HG02759 (cell line): Measurements from ENCODE around the gene DACT2.
"Not testable (repeated sequence)": the region's sequence is repeated elsewhere in the genome, so short reads cannot be mapped to it uniquely, and the experiment has no call there.

Experiments used
- ATAC-seq: cut with Tn5 transposase; IDR thresholded peaks from one replicate; pipeline ENCODE4 v1.9.1; 2021; ENCODE audit warnings: mild to moderate bottlenecking, moderate library complexity; ENCODE audit not compliant: unreplicated experiment

Gene DACT2

DNA sequence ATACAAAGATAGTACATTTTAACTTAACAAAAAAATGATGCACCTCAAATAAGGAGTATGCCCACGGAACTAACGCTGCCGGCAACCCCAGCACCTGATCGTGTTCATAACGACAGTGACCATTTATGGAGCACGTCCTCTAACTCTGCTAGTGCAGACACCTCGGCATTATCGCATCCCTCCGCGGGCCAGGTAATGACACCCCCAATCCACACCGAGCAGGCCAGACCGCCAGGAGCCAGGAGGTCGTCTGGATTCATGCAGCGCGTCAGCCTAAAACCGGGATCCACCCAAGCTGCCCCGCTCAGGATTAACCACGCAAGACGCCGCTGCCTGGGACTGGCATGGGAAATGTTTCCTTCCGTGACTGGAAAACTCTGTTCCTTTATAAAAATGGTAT is 34.1 kb downstream of the DACT2 start:
- ATAC-seq: no peak

DNA sequence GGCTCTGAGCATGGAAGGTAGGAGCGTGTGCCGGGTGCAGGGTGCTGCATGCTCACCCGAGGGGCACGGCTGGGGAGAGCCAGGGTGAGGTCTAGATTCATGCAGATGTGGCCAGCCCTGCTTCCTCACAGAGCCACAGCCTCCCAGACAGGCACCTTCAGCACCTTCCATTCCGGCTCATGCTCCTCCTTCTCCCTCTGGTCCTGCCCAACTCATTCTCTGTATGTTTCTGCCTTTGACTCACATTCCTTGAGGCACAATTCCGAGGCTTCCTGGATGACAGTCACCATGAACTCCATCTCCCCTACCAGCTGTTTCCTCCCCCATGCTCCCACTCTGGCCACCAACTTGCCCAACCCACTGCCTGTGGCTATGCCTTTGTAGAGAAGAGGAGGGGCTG is 35.4 kb downstream of the DACT2 start:
- no peak for ATAC-seq

DNA sequence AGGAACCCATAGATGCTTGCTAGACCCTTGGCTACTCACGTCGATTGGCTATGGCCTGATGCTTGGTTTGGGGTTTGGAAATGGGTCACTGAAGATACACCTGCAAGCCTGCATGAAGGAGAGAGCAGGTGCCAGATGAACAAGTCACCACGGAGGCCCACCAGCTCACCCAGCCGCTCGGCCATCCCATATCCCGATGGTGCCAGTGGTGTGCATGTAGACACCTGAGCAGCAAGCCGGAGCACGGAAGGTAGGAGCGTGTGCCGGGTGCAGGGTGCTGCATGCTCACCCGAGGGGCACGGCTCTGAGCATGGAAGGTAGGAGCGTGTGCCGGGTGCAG is 35.9 kb downstream of the DACT2 start:
- no peak for ATAC-seq

DNA sequence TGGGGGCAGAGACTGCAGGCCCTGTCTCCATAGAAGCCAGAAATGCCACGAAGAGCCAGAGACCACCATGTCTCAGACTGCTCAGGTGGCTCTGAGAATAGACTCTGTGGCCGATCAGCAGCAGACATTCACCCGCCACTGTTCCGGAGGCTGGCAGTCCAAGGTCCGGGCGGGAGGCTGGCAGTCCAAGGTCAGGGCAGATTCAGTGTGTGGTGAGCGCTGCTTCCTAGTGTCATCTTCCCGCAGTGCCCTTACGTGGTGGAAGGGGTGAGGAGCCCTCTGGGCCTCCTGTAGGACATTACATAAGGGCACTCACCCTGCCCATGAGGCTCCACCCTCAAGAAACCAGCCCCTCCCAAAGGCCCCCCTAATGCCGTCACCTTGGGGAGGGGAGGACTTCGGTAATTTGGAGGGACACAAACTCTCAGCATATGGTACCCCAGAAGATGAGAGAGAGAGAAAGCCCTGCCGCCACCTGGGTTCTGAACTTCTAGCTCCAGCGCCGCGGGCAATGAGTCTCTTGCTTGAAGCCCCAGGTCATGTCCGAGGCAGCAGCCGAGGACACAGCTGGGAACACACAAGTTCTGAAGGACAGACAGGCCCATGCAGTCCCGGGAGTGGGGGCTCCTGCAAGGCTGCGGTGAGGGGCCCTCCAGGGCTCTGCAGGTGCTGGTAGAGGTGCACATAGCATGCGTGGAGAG is 36.4 kb downstream of the DACT2 start:
- ATAC-seq: no peak

DNA sequence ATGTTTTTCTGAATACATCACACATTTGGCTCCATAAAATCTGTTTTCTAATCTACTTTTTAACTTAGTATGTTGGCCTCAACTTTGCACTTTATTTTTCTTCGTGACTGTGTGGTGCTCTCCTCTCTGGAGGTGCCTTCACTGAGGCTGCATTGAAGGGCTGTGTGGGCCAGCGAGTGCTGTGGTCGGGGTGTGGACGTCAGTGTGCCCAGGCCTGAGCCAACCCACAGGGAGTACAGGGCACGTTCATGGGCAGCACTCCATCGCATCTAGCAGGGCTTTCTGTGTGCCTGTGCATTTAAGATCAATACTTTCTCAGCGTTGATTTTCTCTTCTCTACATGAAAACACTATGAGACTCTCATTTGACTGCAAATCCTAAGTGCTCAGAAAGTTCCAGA is 37.8 kb downstream of the DACT2 start:
- no peak for ATAC-seq

DNA sequence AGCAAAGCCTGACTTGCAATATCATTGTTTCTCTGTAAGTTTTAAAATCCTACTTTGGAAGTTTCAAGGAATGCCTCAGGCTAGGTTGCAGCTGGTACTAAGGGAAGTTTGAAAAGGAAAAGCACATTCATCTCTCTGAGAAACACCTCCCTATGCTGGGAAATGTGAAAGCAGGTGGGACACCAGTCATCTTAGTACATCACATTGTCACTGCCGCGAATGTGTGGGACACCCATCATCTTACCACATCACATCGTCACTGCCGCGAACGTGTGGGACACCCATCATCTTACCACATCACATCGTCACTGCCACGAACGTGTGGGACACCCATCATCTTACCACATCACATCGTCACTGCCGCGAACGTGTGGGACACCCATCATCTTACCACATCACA is 38.3 kb downstream of the DACT2 start:
- not testable (repeated sequence) for ATAC-seq

DNA sequence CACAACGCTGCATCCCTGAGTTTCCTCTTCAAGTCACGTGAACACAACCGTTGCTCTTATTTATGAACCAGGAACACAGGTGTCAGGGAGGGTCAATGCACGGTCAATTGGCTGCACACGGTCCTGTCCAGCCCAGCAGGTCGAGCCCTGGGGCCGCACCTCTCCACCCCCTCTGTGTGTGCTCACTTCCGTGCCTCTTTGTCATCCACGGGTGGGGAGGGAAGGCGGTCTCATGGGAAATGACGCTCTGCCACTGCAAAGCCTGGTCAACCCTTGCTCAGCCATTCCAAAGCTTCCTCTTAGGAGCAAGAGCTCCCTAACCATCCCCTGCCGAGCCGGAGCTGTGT is 38.7 kb downstream of the DACT2 start:
- no peak for ATAC-seq

DNA sequence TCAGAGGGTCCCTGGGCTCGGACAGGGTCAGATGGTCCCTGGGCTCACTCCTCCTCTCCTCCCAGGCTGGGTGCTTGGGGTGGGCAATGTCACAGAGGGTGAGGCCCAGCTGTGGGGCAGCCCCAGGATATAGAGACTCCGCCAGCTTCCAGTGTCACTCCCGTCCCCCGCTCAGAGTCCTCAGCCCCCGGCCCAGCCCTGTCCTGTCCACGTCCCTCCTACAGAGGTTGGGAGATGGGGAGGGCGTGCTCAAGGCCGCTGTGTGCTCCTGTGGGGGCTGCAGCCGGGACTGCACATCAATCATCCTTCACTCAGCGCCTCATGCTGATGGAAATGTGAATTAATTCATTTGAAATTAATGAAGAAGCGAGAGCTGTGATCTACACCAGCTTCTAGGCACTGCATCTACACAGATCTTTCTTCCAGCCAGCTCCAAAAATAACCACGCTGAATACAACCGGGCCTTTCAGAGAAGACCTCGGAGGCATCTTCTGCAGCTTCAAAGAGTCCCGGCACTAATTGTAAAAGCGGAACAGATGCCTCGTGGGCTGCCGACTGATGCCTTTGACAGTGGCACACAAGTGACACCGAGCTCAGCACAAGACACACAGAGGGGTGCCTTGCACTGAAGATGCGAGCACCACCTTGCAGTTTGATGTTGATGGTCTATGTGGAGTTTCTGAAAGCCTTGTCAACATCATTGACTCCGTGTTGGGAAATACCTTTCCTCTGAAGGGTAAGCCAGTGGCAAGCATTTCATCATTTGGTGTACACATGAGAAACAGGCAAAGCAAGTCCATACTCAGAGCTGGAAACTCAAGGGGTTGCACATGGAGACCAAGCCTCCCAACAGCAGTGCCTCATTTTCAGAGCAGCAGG is 39.3 kb downstream of the DACT2 start:
- no peak for ATAC-seq

DNA sequence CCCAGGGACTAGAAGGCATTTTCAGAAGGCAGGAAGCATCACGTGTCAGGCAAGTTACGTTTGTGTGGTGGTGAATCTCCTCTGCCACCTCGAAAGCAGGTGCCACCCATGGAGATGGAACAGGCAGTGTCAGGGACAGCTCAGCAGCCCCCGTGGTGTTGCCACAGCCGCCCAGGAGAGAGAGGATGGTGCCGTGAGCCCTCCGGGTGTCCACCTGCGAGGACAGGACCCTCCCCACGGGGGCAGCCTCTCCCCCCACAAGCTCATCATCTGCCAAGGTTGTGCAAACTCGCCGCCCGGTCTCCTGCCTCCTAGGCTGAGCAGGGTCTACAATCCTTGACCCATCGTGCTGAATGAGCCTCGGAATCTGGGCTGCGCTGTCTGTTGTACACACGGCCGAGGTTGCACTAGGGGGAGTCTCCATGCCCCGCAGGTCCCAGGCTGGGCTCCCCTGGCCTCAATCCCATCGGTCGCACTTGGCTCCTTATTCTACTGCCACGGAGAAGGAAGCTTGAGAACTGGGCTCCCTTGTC is 40.1 kb downstream of the DACT2 start:
- ATAC-seq: no peak

DNA sequence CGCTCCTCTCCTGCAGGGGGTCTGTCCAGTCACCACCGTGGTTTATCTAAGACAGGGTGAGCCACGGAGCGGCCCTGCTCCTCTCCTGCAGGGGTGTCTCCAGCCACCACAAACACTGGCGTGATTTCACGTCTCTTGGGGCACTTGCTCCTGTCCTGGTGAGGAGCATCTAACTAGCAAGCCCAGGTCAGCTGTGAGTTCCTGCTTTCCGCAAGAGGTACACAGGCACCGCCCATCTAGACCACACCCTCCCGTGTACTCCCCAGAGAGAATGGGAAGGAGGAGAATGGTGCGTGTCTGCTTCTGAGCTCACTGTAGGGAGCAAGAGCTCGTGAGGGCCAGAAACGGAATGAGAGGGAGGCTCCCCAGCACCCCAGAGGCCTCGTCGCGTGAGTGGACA is 40.7 kb downstream of the DACT2 start:
- no peak for ATAC-seq

DNA sequence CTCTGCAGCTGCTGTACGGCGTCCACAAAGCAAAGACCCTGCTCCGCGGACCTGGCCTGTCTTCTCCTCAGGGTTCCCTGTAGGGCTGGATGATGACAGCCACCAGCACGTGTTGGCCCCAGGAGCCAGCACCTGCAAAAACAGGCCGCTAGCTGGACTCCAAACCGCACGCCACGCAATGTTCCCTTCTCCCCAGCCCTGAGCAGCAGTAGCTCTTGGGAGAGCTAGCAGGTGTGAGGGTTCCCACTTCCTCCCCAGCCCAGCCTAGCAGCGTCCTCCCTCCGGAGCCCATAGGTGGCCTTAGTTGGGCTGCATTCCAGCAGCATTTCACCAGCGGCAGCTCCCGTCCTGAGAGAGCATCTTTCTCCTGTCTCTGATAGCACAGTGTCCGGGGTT is 42.3 kb downstream of the DACT2 start:
- ATAC-seq: no peak

DNA sequence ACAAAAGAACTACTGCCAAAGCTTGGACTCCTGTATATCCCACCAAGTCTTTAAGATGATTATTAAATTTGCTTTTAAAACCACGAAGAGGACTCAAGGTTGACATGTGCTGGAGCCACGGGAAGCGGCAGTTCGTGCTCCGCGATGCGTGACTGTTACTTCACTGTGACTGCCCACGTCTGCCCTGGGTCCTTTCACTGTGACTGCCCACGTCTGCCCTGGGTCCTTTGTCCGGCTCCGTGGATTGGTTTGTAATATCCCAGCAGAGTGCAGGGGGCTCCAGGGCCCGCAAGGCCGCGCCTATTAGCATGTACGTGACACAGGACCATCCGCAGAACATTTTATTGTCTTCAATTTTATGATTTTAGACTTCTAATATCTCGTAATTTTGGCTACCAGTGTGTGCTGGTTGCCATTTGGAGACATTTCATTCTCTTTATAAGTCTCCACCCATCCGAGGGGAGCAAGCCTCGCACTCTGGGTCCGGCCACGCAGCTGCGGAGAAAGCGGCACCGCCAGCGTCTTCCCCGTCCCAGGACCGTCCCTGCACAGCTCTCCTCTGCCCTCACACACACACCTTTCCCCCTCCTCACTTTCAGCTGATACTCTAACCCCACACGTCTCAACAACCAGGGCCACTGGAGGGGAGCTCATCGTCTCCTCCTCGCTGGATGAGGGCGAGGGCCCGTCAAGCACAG is 42.9 kb downstream of the DACT2 start:
- no peak for ATAC-seq

DNA sequence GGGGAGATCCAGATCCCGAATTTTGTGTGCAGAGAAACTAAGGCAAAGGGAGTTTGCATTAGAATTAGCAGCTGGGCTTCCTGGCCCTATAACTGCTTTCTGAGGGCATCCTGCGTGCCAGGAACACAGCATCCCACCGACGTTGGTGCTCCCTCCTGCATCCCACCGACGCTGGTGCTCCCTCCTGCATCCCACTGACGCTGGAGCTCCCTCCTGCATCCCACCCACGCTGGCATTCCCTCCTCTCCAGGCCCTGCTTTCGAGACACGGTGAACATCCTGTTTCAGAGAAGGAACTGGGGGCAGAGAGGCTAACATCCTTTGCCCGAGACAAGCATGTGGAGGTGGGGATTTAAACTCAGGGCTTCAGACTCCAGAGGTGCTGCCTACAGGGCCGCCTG is 44.4 kb downstream of the DACT2 start:
- no peak for ATAC-seq

DNA sequence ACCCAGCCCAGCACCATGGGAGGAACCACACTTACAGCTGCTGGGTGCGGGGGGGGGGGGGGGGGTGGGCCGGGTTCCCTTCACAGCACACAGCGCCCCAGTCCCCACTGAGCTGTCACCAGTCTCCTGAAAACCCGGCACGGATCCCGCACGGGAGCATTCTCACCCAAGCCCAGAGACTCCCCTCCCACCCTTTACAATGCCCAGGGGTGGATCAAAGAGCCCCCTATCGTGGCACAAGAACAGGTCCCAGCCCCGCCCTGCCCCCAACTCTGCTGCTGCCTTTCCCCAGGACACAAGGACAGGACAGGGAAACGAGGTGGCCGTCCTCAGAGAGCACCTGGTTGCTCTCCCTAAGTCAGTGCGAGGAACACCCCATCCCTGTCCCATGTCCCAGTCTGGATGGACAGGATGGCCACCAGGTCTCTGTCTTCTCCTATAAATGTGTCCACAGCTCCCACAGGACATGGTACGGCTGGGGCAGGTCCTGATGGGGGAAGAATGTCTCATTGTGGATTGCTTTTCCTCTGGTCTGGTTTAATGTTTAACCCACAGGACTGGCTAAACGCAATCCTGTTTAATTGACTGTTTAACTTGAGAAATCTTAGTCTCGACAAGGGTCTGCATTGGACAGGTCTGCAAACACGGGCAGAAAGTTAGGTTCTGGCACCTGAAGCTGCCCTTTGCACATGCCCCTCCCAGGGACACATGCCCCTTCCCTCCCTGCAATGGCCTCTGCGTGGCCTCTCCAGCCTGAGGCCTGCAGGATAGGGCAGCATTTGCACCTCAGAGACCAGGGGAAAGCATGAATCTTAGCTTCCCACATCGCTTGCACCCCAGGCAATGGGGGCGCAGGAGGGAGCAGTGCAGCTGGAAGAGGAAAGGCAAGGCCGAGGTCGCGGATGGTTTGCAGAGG is 45.3 kb downstream of the DACT2 start:
- ATAC-seq: no peak

DNA sequence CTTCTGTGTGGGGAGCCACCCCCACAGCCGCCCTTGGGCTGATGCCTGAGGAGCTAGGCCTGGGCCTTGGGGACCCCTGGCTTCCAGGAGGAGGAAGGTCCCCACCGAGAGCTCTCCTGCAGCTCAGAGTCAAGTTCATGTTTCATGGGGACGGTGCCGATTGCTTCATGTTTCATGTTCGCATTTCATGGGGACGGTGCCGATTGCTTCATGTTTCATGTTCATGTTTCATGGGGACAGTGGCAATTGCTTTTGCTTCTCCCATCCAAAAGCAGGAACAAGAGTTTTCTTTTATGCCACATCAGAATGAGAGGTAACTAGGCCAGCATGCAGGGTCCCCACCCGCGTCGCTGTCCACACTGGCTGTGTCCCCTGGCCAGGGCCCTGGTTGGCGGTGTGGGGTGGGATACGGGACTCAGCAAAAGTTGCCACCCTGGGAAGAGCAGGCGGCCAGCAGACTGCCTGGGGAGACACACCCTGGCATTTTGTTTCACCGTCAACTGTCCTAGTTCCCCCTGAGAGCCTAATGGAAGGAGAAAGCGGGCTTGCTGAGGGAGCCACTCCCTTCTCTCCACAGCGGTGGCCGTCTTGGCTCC is 46.0 kb downstream of the DACT2 start:
- no peak for ATAC-seq

DNA sequence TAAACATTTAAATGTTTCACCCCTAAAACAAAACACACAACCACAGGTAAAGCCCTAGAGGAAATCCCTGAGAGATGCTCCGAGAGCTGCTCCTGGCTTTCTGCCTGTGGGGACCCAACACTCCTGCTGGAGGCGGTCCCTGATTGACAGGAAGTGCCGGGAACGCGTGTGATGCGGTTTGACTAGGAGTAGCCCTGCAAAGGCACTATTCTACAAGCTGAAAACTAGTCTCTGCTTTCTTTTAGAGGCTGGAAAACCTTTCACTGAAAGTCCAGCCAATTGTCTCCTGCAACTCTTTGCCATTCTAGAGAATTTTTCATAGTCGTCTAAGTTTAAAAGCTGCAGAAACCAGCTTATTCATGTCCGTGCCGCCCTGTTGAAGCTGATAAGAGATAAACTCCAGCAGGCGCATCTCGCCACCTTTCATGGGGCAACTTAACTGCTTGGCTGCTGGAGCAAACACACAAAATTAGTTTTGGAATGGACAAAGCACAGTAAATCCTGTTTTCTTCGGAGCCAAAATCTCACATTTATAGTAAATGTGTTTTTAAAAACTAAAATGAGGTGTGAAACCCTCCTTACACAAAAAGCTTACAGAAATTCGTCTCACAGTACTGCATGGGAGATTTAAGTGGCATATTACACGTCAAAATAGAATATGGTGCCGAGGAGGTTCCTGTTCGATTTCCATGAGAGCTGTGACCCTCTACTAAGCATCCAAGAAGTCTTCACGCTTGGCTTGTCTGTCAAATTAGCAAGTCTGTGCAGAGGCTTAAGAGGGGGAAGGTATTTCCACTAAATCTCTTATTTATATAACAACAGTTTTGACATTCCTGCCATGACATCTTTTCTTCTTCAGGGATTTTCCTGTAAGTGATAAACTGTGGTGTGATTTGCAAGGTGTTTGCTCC is 46.9 kb downstream of the DACT2 start:
- ATAC-seq: no peak

DNA sequence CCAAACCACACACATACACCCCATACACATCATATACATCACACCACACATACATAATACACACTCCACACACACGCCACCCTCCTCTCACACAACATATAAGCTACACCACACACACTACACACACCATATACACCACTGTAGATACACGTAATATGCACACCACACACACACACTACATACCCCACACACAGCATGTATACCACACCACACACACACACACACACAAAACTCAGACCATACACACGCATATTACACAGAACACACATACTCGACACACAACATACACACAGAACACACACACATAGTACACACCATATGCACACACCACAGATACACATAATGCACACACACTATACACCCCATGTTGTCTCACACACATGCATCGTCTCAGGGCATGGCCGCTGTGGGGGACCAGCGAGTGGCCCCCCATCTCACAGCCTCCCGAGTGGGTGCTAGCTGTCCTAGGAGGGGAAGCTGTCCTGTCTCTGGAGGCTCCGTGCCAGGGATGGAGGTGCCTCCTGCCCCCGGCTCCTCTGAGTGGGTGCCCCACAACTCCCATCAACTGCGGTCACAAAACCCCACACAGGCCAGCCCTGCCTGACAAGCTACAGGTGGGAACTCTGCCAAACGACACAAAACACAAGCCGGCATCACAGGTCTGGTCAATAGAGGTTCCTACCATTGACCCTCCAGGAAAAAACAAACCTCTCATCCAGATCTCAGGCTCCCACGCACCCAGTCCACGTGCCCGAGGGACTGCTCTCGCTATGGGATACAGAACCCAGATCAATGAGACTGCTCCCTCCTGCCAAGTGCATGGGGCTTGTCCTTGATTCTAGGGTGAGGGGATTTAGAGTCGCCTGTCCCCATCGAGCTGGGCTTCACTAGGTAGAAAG is 49.1 kb downstream of the DACT2 start:
- ATAC-seq: no peak
